Measurements from ENCODE around the gene CREB3L2.
A peak's percentile ranks its signal among the peaks of the same experiment; 100 is the strongest.
"Not testable (repeated sequence)": the region's sequence is repeated elsewhere in the genome, so short reads cannot be mapped to it uniquely, and the experiment has no call there.

Gene CREB3L2

GRCh38 chr7:137985897-137986251, 16.0 kb downstream of the CREB3L2 start:
- Histone ChIP-seq H3K4me1 (ENCODE audit: control insufficient read depth in 5 of 5, insufficient read depth in 5 of 5, low read length in 5 of 5) (peaks cover 18 to 82% (median 81%) of the 10 kb centered on the region in 5 donors), H3K9ac (ENCODE audit: low read length in 5 of 5) (peak overlapping the region in 2 of 5 donors; percentile 14 to 21), H3K4me3 (ENCODE audit: low read depth in 1 of 5, low read length in 5 of 5) (no peak overlapping the region), H3K36me3 (ENCODE audit: control insufficient read depth in 5 of 5, insufficient read depth in 5 of 5, low read length in 5 of 5) (no peaks in the 10 kb centered on the region), H3K27ac (ENCODE audit: low read depth, low read length) (peak overlapping the region; percentile 65), H3K27me3 (ENCODE audit: control insufficient read depth in 5 of 5, insufficient read depth in 4 of 5, low read length in 5 of 5) (no peaks in the 10 kb centered on the region), H3K9me3 (ENCODE audit: control insufficient read depth in 5 of 5, low read length in 5 of 5) (no peaks in the 10 kb centered on the region)

- H3K27ac ChIP-seq (ENCODE audit: low read depth, low read length): peak overlapping the region; percentile 78
- no peak overlapping the region for H3K9ac ChIP-seq (ENCODE audit: low read length in 5 of 5)
- H3K36me3 ChIP-seq (ENCODE audit: control insufficient read depth in 5 of 5, insufficient read depth in 5 of 5, low read length in 5 of 5): no peaks in the 10 kb centered on the region
- no peaks in the 10 kb centered on the region for H3K9me3 ChIP-seq (ENCODE audit: control insufficient read depth in 5 of 5, low read length in 5 of 5)
- H3K27me3 ChIP-seq (ENCODE audit: control insufficient read depth in 5 of 5, insufficient read depth in 4 of 5, low read length in 5 of 5): no peaks in the 10 kb centered on the region
- peaks cover 18 to 84% (median 82%) of the 10 kb centered on the region in 5 donors for H3K4me1 ChIP-seq (ENCODE audit: control insufficient read depth in 5 of 5, insufficient read depth in 5 of 5, low read length in 5 of 5)
- H3K4me3 ChIP-seq (ENCODE audit: low read depth in 1 of 5, low read length in 5 of 5): no peak overlapping the region
These were observed 16.5 kb downstream of the CREB3L2 start for GRCh38 chr7:137985253-137985896.

GRCh38 chr7:137984181-137985041, 17.5 kb downstream of the CREB3L2 start:
- no peaks in the 10 kb centered on the region for H3K9me3 ChIP-seq (ENCODE audit: control insufficient read depth in 5 of 5, low read length in 5 of 5)
- H3K9ac ChIP-seq (ENCODE audit: low read length in 5 of 5): peak overlapping the region in 2 of 5 donors; percentile 4 to 21
- no peaks in the 10 kb centered on the region for H3K27me3 ChIP-seq (ENCODE audit: control insufficient read depth in 5 of 5, insufficient read depth in 4 of 5, low read length in 5 of 5)
- no peak overlapping the region for H3K4me3 ChIP-seq (ENCODE audit: low read depth in 1 of 5, low read length in 5 of 5)
- no peaks in the 10 kb centered on the region for H3K36me3 ChIP-seq (ENCODE audit: control insufficient read depth in 5 of 5, insufficient read depth in 5 of 5, low read length in 5 of 5)
- peak overlapping the region; percentile 78 for H3K27ac ChIP-seq (ENCODE audit: low read depth, low read length)
- peaks cover 18 to 83% (median 72%) of the 10 kb centered on the region in 5 donors for H3K4me1 ChIP-seq (ENCODE audit: control insufficient read depth in 5 of 5, insufficient read depth in 5 of 5, low read length in 5 of 5)

GRCh38 chr7:137983323-137984008, 18.4 kb downstream of the CREB3L2 start:
- Histone ChIP-seq H3K4me1 (ENCODE audit: control insufficient read depth in 5 of 5, insufficient read depth in 5 of 5, low read length in 5 of 5) (peaks cover 24 to 83% (median 71%) of the 10 kb centered on the region in 5 donors), H3K9ac (ENCODE audit: low read length in 5 of 5) (peak overlapping the region in 3 of 5 donors; percentile 4 to 21 (median 4)), H3K27ac (ENCODE audit: low read depth, low read length) (peak overlapping the region; percentile 78), H3K27me3 (ENCODE audit: control insufficient read depth in 5 of 5, insufficient read depth in 4 of 5, low read length in 5 of 5) (no peaks in the 10 kb centered on the region), H3K9me3 (ENCODE audit: control insufficient read depth in 5 of 5, low read length in 5 of 5) (no peaks in the 10 kb centered on the region), H3K4me3 (ENCODE audit: low read depth in 1 of 5, low read length in 5 of 5) (no peak overlapping the region), H3K36me3 (ENCODE audit: control insufficient read depth in 5 of 5, insufficient read depth in 5 of 5, low read length in 5 of 5) (no peaks in the 10 kb centered on the region)

- H3K9ac ChIP-seq (ENCODE audit: low read length in 5 of 5); H3K27me3 ChIP-seq (ENCODE audit: control insufficient read depth in 5 of 5, insufficient read depth in 4 of 5, low read length in 5 of 5); H3K9me3 ChIP-seq (ENCODE audit: control insufficient read depth in 5 of 5, low read length in 5 of 5); H3K4me3 ChIP-seq (ENCODE audit: low read depth in 1 of 5, low read length in 5 of 5); H3K27ac ChIP-seq (ENCODE audit: low read depth, low read length); H3K36me3 ChIP-seq (ENCODE audit: control insufficient read depth in 5 of 5, insufficient read depth in 5 of 5, low read length in 5 of 5): not testable (repeated sequence)
- peaks cover 24 to 82% (median 71%) of the 10 kb centered on the region in 5 donors for H3K4me1 ChIP-seq (ENCODE audit: control insufficient read depth in 5 of 5, insufficient read depth in 5 of 5, low read length in 5 of 5)
These were observed 19.5 kb downstream of the CREB3L2 start for GRCh38 chr7:137982394-137982793.

- H3K4me3 ChIP-seq (ENCODE audit: low read depth in 1 of 5, low read length in 5 of 5): no peak overlapping the region
- no peaks in the 10 kb centered on the region for H3K27me3 ChIP-seq (ENCODE audit: control insufficient read depth in 5 of 5, insufficient read depth in 4 of 5, low read length in 5 of 5)
- peak overlapping the region in 1 of 5 donors; percentile 35 for H3K9ac ChIP-seq (ENCODE audit: low read length in 5 of 5)
- peak overlapping the region; percentile 89 for H3K27ac ChIP-seq (ENCODE audit: low read depth, low read length)
- H3K9me3 ChIP-seq (ENCODE audit: control insufficient read depth in 5 of 5, low read length in 5 of 5): no peaks in the 10 kb centered on the region
- peaks cover 22 to 82% (median 64%) of the 10 kb centered on the region in 5 donors for H3K4me1 ChIP-seq (ENCODE audit: control insufficient read depth in 5 of 5, insufficient read depth in 5 of 5, low read length in 5 of 5)
- H3K36me3 ChIP-seq (ENCODE audit: control insufficient read depth in 5 of 5, insufficient read depth in 5 of 5, low read length in 5 of 5): no peaks in the 10 kb centered on the region
These were observed 20.2 kb downstream of the CREB3L2 start for GRCh38 chr7:137981668-137982067.

GRCh38 chr7:137981175-137981574, 20.7 kb downstream of the CREB3L2 start:
- H3K4me3 ChIP-seq (ENCODE audit: low read depth in 1 of 5, low read length in 5 of 5): no peak overlapping the region
- H3K27me3 ChIP-seq (ENCODE audit: control insufficient read depth in 5 of 5, insufficient read depth in 4 of 5, low read length in 5 of 5): no peaks in the 10 kb centered on the region
- H3K9ac ChIP-seq (ENCODE audit: low read length in 5 of 5): peak overlapping the region in 1 of 5 donors; percentile 35
- no peaks in the 10 kb centered on the region for H3K9me3 ChIP-seq (ENCODE audit: control insufficient read depth in 5 of 5, low read length in 5 of 5)
- no peaks in the 10 kb centered on the region for H3K36me3 ChIP-seq (ENCODE audit: control insufficient read depth in 5 of 5, insufficient read depth in 5 of 5, low read length in 5 of 5)
- H3K4me1 ChIP-seq (ENCODE audit: control insufficient read depth in 5 of 5, insufficient read depth in 5 of 5, low read length in 5 of 5): peaks cover 18 to 79% (median 59%) of the 10 kb centered on the region in 5 donors
- H3K27ac ChIP-seq (ENCODE audit: low read depth, low read length): peak overlapping the region; percentile 89

GRCh38 chr7:137980308-137980707, 21.6 kb downstream of the CREB3L2 start:
- Histone ChIP-seq H3K9ac (ENCODE audit: low read length in 5 of 5) (peak overlapping the region in 2 of 5 donors; percentile 17 to 26), H3K27me3 (ENCODE audit: control insufficient read depth in 5 of 5, insufficient read depth in 4 of 5, low read length in 5 of 5) (no peaks in the 10 kb centered on the region), H3K36me3 (ENCODE audit: control insufficient read depth in 5 of 5, insufficient read depth in 5 of 5, low read length in 5 of 5) (no peaks in the 10 kb centered on the region), H3K4me3 (ENCODE audit: low read depth in 1 of 5, low read length in 5 of 5) (no peak overlapping the region), H3K4me1 (ENCODE audit: control insufficient read depth in 5 of 5, insufficient read depth in 5 of 5, low read length in 5 of 5) (peaks cover 18 to 82% (median 65%) of the 10 kb centered on the region in 5 donors), H3K27ac (ENCODE audit: low read depth, low read length) (peak overlapping the region; percentile 89), H3K9me3 (ENCODE audit: control insufficient read depth in 5 of 5, low read length in 5 of 5) (no peaks in the 10 kb centered on the region)

GRCh38 chr7:137978464-137979237, 23.2 kb downstream of the CREB3L2 start:
- peak overlapping the region in 1 of 5 donors; percentile 9 for H3K4me3 ChIP-seq (ENCODE audit: low read depth in 1 of 5, low read length in 5 of 5)
- H3K9me3 ChIP-seq (ENCODE audit: control insufficient read depth in 5 of 5, low read length in 5 of 5): no peaks in the 10 kb centered on the region
- H3K36me3 ChIP-seq (ENCODE audit: control insufficient read depth in 5 of 5, insufficient read depth in 5 of 5, low read length in 5 of 5): no peaks in the 10 kb centered on the region
- peak overlapping the region; percentile 89 for H3K27ac ChIP-seq (ENCODE audit: low read depth, low read length)
- peak overlapping the region in 4 of 5 donors; percentile 53 to 79 (median 58) for H3K9ac ChIP-seq (ENCODE audit: low read length in 5 of 5)
- no peaks in the 10 kb centered on the region for H3K27me3 ChIP-seq (ENCODE audit: control insufficient read depth in 5 of 5, insufficient read depth in 4 of 5, low read length in 5 of 5)
- peaks cover 10 to 77% (median 62%) of the 10 kb centered on the region in 5 donors for H3K4me1 ChIP-seq (ENCODE audit: control insufficient read depth in 5 of 5, insufficient read depth in 5 of 5, low read length in 5 of 5)
